ENCODE results near the gene GNGT2. TPM values are rescaled to one million over a fixed set of nuclear protein-coding genes. Genes with fewer than 3 reads are reported as not detected.

GNGT2 gene
- total RNA-seq, 4 donors from 2014 or later: 1.5 to 4.2 (median 2.7) TPM

DNA sequence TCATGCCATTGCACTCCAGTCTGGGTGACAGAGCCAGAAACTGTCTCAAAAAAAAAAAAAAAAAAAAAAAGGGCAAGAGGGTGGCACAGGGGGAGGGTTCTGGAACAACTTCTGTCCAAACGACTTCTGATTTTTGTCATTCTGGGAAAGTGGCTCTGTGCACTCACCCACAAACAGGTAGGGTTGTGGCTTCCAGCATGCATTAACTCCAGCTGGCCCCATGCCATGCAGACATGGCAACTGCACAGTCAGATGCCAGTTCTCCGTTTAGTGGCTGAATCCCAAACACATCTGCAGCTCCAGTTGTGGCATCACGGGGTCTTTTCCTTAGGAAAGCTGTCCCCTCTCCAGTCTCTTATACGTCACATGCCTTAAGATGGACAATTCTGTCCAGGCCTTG is 47.5 kb downstream of the GNGT2 start:
- TF ChIP-seq, protein P1, sequence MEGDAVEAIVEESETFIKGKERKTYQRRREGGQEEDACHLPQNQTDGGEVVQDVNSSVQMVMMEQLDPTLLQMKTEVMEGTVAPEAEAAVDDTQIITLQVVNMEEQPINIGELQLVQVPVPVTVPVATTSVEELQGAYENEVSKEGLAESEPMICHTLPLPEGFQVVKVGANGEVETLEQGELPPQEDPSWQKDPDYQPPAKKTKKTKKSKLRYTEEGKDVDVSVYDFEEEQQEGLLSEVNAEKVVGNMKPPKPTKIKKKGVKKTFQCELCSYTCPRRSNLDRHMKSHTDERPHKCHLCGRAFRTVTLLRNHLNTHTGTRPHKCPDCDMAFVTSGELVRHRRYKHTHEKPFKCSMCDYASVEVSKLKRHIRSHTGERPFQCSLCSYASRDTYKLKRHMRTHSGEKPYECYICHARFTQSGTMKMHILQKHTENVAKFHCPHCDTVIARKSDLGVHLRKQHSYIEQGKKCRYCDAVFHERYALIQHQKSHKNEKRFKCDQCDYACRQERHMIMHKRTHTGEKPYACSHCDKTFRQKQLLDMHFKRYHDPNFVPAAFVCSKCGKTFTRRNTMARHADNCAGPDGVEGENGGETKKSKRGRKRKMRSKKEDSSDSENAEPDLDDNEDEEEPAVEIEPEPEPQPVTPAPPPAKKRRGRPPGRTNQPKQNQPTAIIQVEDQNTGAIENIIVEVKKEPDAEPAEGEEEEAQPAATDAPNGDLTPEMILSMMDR (IDR thresholded peaks at IDR 0.05): no peak
- no peak for TF ChIP-seq POLR2A (IDR thresholded peaks at IDR 0.05)
- WGBS, 2 donors: 33 to 49% methylated on average over 4 of the region's 4 CpGs

DNA sequence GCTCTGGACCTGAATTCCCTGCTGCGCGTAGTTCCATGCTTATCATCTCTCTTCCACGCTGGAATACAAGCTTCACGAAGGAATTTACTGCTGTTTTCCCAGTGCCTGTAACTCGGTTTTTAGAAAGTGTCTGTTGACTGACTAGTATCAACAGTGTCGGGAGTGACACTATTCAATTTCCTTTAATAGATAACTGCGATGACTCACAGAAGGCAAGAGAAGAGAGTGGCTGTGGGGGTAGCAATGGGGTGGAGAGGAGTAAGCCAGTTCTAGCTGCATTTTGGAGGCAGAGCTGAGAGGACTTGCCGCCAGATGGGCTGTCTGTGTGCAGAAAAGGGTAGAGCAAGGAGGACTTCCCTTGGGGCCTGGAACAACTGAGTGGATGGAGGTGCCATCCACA is 52.6 kb downstream of the GNGT2 start:
- Histone ChIP-seq H3K4me1 (peaks cover 0 to 7% of the 10 kb centered on the region in 2 donors), H3K36me3 (no peaks in the 10 kb centered on the region), H3K27me3 (no peaks in the 10 kb centered on the region), H3K9me3 (no peaks in the 10 kb centered on the region), H3K4me3 (replicated peaks in 1 of 3) (no peak overlapping the region), H3K27ac (no peak overlapping the region)
- DNase-seq: no peak
- TF ChIP-seq, protein P1 (IDR thresholded peaks at IDR 0.05): no peak
- TF ChIP-seq POLR2A (IDR thresholded peaks at IDR 0.05): no peak
- WGBS, 2 donors: 84 to 88% methylated on average over 8 of the region's 8 CpGs
- intact Hi-C loops (cut with DNase I): no loop called here

More for the DNA sequence above, 47.5 kb downstream of the GNGT2 start:
- H3K36me3 ChIP-seq: no peaks in the 10 kb centered on the region
- H3K9me3 ChIP-seq: no peaks in the 10 kb centered on the region
- DNase-seq: peak; percentile 96 to 97
- H3K4me3 ChIP-seq (replicated peaks in 1 of 3): no peak overlapping the region
- H3K4me1 ChIP-seq: peaks cover 0 to 3% of the 10 kb centered on the region in 2 donors
- intact Hi-C loops (cut with DNase I): no loop called here
- no peaks in the 10 kb centered on the region for H3K27me3 ChIP-seq
- H3K27ac ChIP-seq: peak overlapping the region in 1 of 3 donors; percentile 44

DNA sequence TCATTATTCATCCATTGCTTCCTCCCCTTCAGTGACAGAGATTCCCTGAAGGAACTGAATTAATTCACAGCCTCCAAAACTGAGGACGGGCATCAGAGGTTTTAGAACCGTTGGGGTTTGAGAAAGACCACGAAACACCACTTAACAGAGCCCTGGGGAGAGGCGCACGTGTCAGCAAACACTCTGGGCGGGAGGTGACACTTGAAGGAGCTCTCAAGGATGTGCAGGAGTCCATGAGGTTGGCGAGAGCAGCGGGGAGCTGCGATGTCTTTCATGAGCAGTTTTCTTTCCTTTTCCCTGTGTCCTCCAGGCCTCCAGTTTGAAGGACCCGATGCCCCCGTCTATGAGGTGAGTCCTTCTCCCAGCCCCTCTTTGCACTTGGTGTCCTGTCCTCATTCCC is 54.1 kb downstream of the GNGT2 start:
- no peak for TF ChIP-seq POLR2A (IDR thresholded peaks at IDR 0.05)
- TF ChIP-seq, protein P1 (IDR thresholded peaks at IDR 0.05): no peak
- Histone ChIP-seq H3K27me3 (no peaks in the 10 kb centered on the region), H3K36me3 (no peaks in the 10 kb centered on the region), H3K27ac (no peak overlapping the region), H3K4me1 (peaks cover 0 to 14% of the 10 kb centered on the region in 2 donors), H3K9me3 (no peaks in the 10 kb centered on the region), H3K4me3 (replicated peaks in 1 of 3) (no peak overlapping the region)
- intact Hi-C loops (cut with DNase I): no loop called here
- 25 to 32% methylated on average over 11 of the region's 11 CpGs for WGBS, 2 donors
- peak; percentile 66 to 67 for DNase-seq

Other genes starting within 250 kb of the GNGT2 start
- not detected for gene GIP, start 242.0 kb downstream of the GNGT2 start, total RNA-seq
- gene IGF2BP1, start 213.2 kb downstream of the GNGT2 start, total RNA-seq: under 1 TPM in 2 of 4 donors, not detected in 2; 0.33 to 0.94 TPM
- 10 to 100 TPM in 1 of 4 donors, 1 to 10 TPM in 2, under 1 TPM in 1; 0.33 to 10.1 (median 3.9) TPM for gene B4GALNT2, start 77.8 kb downstream of the GNGT2 start, total RNA-seq
- 10 to 100 TPM in 1 of 4 donors, 1 to 10 TPM in 3; 4.2 to 10.3 (median 6.2) TPM for gene ABI3, start 133 bp upstream of the GNGT2 start, total RNA-seq
- 1 to 10 TPM in 1 of 4 donors, not detected in 3; 1.7 TPM for gene PHOSPHO1, start 20.2 kb upstream of the GNGT2 start, total RNA-seq
- gene ZNF652, start 151.7 kb upstream of the GNGT2 start, total RNA-seq: 10 to 100 TPM; 60.0 to 64.9 (median 62.1) TPM
- 100 to 1,000 TPM in 2 of 4 donors, 10 to 100 TPM in 2; 77.5 to 129 (median 103) TPM for gene PHB1, start 204.3 kb upstream of the GNGT2 start, total RNA-seq